ENCODE measurements around the gene CELF4. TPM values are rescaled to one million over a fixed set of nuclear protein-coding genes. Genes with fewer than 3 reads are reported as not detected.

CELF4 gene
- total and polyA plus RNA-seq, 10 of the 15 experiments (the other 5 are each of a cell fraction or from before 2014, with no cell fraction given): 0.03 to 0.32 TPM; not detected in 8

- Histone ChIP-seq H3K27me3 (replicated peaks in 1 of 2; ENCODE audit: control insufficient read depth in 2 of 2, insufficient read depth in 2 of 2, low read length in 1 of 2) (peaks cover 2 to 3% of the 10 kb centered on the region in 2 experiments; a peak in 3 of 4 replicates), H3K27ac (ENCODE audit: control insufficient read depth, insufficient read depth) (no peak overlapping the region), H3K9ac (ENCODE audit: control insufficient read depth, insufficient read depth, low read length) (no peak overlapping the region), H3K4me3 (no peak overlapping the region), H3K4me2 (ENCODE audit: control insufficient read depth, insufficient read depth) (no peak overlapping the region), H3K9me3 (replicated peaks; ENCODE audit: control insufficient read depth, insufficient read depth, low read length) (no peaks in the 10 kb centered on the region), H3K4me1 (ENCODE audit: control insufficient read depth, insufficient read depth, low read length) (no peaks in the 10 kb centered on the region), H3K36me3 (ENCODE audit: control insufficient read depth in 2 of 2, insufficient read depth in 2 of 2, low read length in 1 of 2) (no peaks in the 10 kb centered on the region), H2AFZ (ENCODE audit: control insufficient read depth, low read depth, low read length) (no peak overlapping the region), H3K79me2 (ENCODE audit: control insufficient read depth, insufficient read depth, low read length) (no peaks in the 10 kb centered on the region), H4K20me1 (ENCODE audit: control insufficient read depth, insufficient read depth) (no peaks in the 10 kb centered on the region)
- in situ Hi-C loops (cut with MboI) (no loop called here), intact Hi-C loops (cut with micrococcal nuclease; ENCODE audit: unreplicated experiment) (no loop called here)
- POLR2A ChIA-PET: no interaction called here
- 37% methylated on average over 7 of the region's 7 CpGs for WGBS (ENCODE audit: insufficient coverage, insufficient replicate concordance, low lambda C conversion rate, missing lambda C conversion rate)
- RAD21 ChIA-PET (ENCODE audit: unreplicated experiment): no interaction called here
- FAIRE-seq (no peak), ATAC-seq (no peak), DNase-seq (ENCODE audit: low read depth, low spot score) (no peak)
- CTCF ChIA-PET: no interaction called here
- TF ChIP-seq MYC (IDR thresholded peaks at IDR 0.05; ENCODE audit: insufficient read depth, insufficient read length, insufficient replicate concordance, low read length, severe bottlenecking) (no peak), SIX5 (IDR thresholded peaks at IDR 0.05; ENCODE audit: low read depth, low read length, severe bottlenecking) (no peak), ZNF384 (IDR thresholded peaks at IDR 0.05; ENCODE audit: borderline replicate concordance, low read depth, low read length) (no peak), NFYA (IDR thresholded peaks at IDR 0.05; ENCODE audit: borderline replicate concordance, low read depth, low read length) (no peak), EED (IDR thresholded peaks at IDR 0.05; ENCODE audit: low read depth) (no peak), SIN3A (IDR thresholded peaks at IDR 0.05; ENCODE audit: low read depth, low read length) (no peak)
- SMC1A ChIA-PET (ENCODE audit: uncharacterized antibody, unreplicated experiment): no interaction called here
- no TSS peak for BruUV-seq (replicated peaks)
Observed at GRCh38 chr18:37330173-37330572, 235.4 kb downstream of the CELF4 start.

DNA sequence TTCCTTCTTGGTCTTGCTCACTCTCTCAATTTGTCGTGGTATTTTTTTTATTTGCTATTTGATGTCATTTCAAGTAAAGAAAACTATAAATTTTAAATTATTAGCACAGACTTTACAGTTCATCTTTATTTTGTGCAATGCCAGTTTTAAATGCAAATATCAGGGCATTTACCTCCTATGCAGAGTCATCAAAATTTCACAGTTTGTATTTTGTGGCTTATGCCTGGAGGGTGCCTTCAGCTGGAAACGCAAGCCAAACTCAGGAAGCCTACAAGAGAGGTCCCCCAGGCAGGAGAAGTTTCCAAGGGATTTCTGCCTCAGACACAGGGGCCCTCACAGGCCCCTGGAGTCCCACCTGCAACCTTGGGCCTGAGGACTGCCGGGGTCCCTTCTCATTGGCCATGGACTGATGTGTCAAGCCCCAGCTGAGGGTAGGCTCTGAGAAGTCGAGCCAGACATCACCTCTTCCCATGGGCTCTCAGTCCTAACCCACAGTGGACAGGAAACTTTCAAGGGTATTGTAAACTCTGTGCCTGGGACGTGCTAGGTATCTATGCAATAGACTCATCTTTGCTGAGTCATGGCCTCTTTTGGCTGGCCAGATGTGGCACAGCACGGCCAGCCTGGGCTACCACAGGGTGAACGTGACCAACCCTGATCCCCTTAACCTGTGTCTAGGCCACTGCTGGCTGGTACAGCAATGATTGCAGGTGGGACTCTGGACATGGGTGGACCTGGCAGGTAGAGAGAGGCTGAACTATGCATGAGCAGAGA, 236.5 kb downstream of the CELF4 start:
- Histone ChIP-seq H3K9ac (ENCODE audit: control insufficient read depth, insufficient read depth, low read length) (no peak overlapping the region), H3K4me1 (ENCODE audit: control insufficient read depth, insufficient read depth, low read length) (no peaks in the 10 kb centered on the region), H2AFZ (ENCODE audit: control insufficient read depth, low read depth, low read length) (no peak overlapping the region), H3K27me3 (replicated peaks in 1 of 2; ENCODE audit: control insufficient read depth in 2 of 2, insufficient read depth in 2 of 2, low read length in 1 of 2) (peaks cover 2 to 3% of the 10 kb centered on the region in 2 experiments; a peak in 3 of 4 replicates), H3K79me2 (ENCODE audit: control insufficient read depth, insufficient read depth, low read length) (no peaks in the 10 kb centered on the region), H4K20me1 (ENCODE audit: control insufficient read depth, insufficient read depth) (no peaks in the 10 kb centered on the region), H3K4me3 (no peak overlapping the region), H3K9me3 (replicated peaks; ENCODE audit: control insufficient read depth, insufficient read depth, low read length) (no peaks in the 10 kb centered on the region), H3K4me2 (ENCODE audit: control insufficient read depth, insufficient read depth) (no peak overlapping the region), H3K36me3 (ENCODE audit: control insufficient read depth in 2 of 2, insufficient read depth in 2 of 2, low read length in 1 of 2) (no peaks in the 10 kb centered on the region), H3K27ac (ENCODE audit: control insufficient read depth, insufficient read depth) (no peak overlapping the region)
- DNase-seq (ENCODE audit: low read depth, low spot score) (no peak), FAIRE-seq (no peak), ATAC-seq (no peak)
- POLR2A ChIA-PET: no interaction called here
- BruUV-seq (replicated peaks): no TSS peak
- WGBS (ENCODE audit: insufficient coverage, insufficient replicate concordance, low lambda C conversion rate, missing lambda C conversion rate): 19% methylated on average over 7 of the region's 7 CpGs
- TF ChIP-seq NFXL1 (IDR thresholded peaks at IDR 0.05; ENCODE audit: borderline replicate concordance): no peak
- TF ChIP-seq CBX3 (IDR thresholded peaks at IDR 0.05; ENCODE audit: borderline replicate concordance, low read depth): no peak
- TF ChIP-seq CTCF (IDR thresholded peaks at IDR 0.05 in 2 of 3, conservative IDR thresholded peaks at IDR 0.05 in 1 of 3; ENCODE audit: control insufficient read depth in 2 of 3, extremely low read depth in 1 of 3, insufficient read depth in 1 of 3, low read depth in 3 of 3, low read length in 3 of 3): no peak
- SMC1A ChIA-PET (ENCODE audit: uncharacterized antibody, unreplicated experiment): no interaction called here
- CTCF ChIA-PET: no interaction called here
- intact Hi-C loops (cut with micrococcal nuclease; ENCODE audit: unreplicated experiment) (no loop called here), in situ Hi-C loops (cut with MboI) (no loop called here)
- RAD21 ChIA-PET (ENCODE audit: unreplicated experiment): no interaction called here

Measured in GM12878 (cell line).